Left hindlimb (tissue), 1 donor: ENCODE measurements around the gene MSI2.

Experiments used
- DNase-seq: peaks from one replicate; pipeline ENCODE4 v3.0.0-alpha.2; 2018

The MSI2 gene

GRCh38 chr17:57677301-57677700 is 421.0 kb downstream of the MSI2 start:
- DNase-seq, result no peak

GRCh38 chr17:57677858-57678257 is 421.5 kb downstream of the MSI2 start:
- no peak for DNase-seq

GRCh38 chr17:57678393-57678792 is 422.1 kb downstream of the MSI2 start:
- no peak for DNase-seq

GRCh38 chr17:57679356-57679755 is 423.0 kb downstream of the MSI2 start:
- DNase-seq, result no peak

GRCh38 chr17:57679906-57680695 is 423.8 kb downstream of the MSI2 start:
- DNase-seq, result no peak

- no peak for DNase-seq
Observed at GRCh38 chr17:57682701-57683100, 426.4 kb downstream of the MSI2 start.

- no peak for DNase-seq
Observed at GRCh38 chr17:57684711-57685498, 428.6 kb downstream of the MSI2 start.

- no peak for DNase-seq
Observed at GRCh38 chr17:57685499-57686132, 429.3 kb downstream of the MSI2 start.

- DNase-seq, result no peak
Observed at GRCh38 chr17:57687642-57688041, 431.3 kb downstream of the MSI2 start.

- no peak for DNase-seq
Observed at GRCh38 chr17:57689254-57689653, 432.9 kb downstream of the MSI2 start.

- DNase-seq, result no peak
Observed at GRCh38 chr17:57691939-57692338, 435.6 kb downstream of the MSI2 start.

- DNase-seq, result no peak
Observed at GRCh38 chr17:57692770-57693169, 436.4 kb downstream of the MSI2 start.

GRCh38 chr17:57694051-57694450 is 437.7 kb downstream of the MSI2 start:
- no peak for DNase-seq

- DNase-seq, result no peak
Observed at GRCh38 chr17:57696050-57696449, 439.7 kb downstream of the MSI2 start.

GRCh38 chr17:57697197-57697596 is 440.9 kb downstream of the MSI2 start:
- DNase-seq, result no peak

- DNase-seq, result no peak
Observed at GRCh38 chr17:57697891-57698711, 441.8 kb downstream of the MSI2 start.

- peak; percentile 63 for DNase-seq
Observed at GRCh38 chr17:57699751-57700219, 443.5 kb downstream of the MSI2 start.

GRCh38 chr17:57701124-57701523 is 444.8 kb downstream of the MSI2 start:
- no peak for DNase-seq

GRCh38 chr17:57703273-57703672 is 446.9 kb downstream of the MSI2 start:
- DNase-seq, result no peak

- DNase-seq, result no peak
Observed at GRCh38 chr17:57704448-57704847, 448.1 kb downstream of the MSI2 start.

GRCh38 chr17:57705921-57706695 is 449.8 kb downstream of the MSI2 start:
- DNase-seq, result no peak

GRCh38 chr17:57706761-57707160 is 450.4 kb downstream of the MSI2 start:
- DNase-seq, result no peak
